Measurements from ENCODE around the gene PEX14. TPM values are rescaled to one million over a fixed set of nuclear protein-coding genes. Genes with fewer than 3 reads are reported as not detected.

PEX14 gene
- total and polyA plus RNA-seq, 2 experiments from 2014 or later = 17.6 to 19.6 TPM

- TF ChIP-seq ZNF331 (CRISPR knock-in tag; IDR thresholded peaks at IDR 0.05; ENCODE audit: low read depth) = no peak
- TF ChIP-seq REST (IDR thresholded peaks at IDR 0.05; ENCODE audit: unreplicated experiment) = no peak
These were observed 34.0 kb upstream of the PEX14 start (continued) for GRCh38 chr1:10440794-10441193.

- no peaks in the 10 kb centered on the region for H4K20me1 ChIP-seq (replicated peaks; ENCODE audit: insufficient read depth)
- Mint-ChIP-seq H3K27ac (no peak overlapping the region), H3K36me3 (ENCODE audit: low read depth) (peaks cover 8% of the 10 kb centered on the region; the same call in 2 of the 3 replicates), H3K4me1 (no peaks in the 10 kb centered on the region), H3K9me3 (no peaks in the 10 kb centered on the region), H3K27me3 (ENCODE audit: insufficient read depth, low read depth, poor library complexity) (no peaks in the 10 kb centered on the region), H3K4me3 (no peak overlapping the region)
- no peak overlapping the region for H3K4me2 ChIP-seq
- DNase-seq (ENCODE audit: low spot score) (no peak), ATAC-seq (no peak)
- no peaks in the 10 kb centered on the region for H3K36me3 ChIP-seq (ENCODE audit: insufficient read depth)
- H3K9me2 ChIP-seq (ENCODE audit: insufficient read depth) = no peaks in the 10 kb centered on the region
- H3K27ac ChIP-seq (ENCODE audit: low read depth) = no peak overlapping the region
- no peaks in the 10 kb centered on the region for H3K4me1 ChIP-seq (ENCODE audit: insufficient read depth)
- no peaks in the 10 kb centered on the region for H3F3A ChIP-seq (replicated peaks; ENCODE audit: low read depth)
- no peaks in the 10 kb centered on the region for H3K79me2 ChIP-seq (replicated peaks; ENCODE audit: insufficient read depth)
- H3K27me3 ChIP-seq (ENCODE audit: insufficient read depth) = no peaks in the 10 kb centered on the region
- H3K4me3 ChIP-seq = no peak overlapping the region
- H2AFZ ChIP-seq = no peak overlapping the region
- no peak for TF ChIP-seq ZNF462 (CRISPR knock-in tag; IDR thresholded peaks at IDR 0.05)
- no peak for TF ChIP-seq ZNF331 (CRISPR knock-in tag; IDR thresholded peaks at IDR 0.05; ENCODE audit: low read depth)
- TF ChIP-seq REST (IDR thresholded peaks at IDR 0.05; ENCODE audit: unreplicated experiment) = no peak
- TF ChIP-seq STAT1 (IDR thresholded peaks at IDR 0.05; ENCODE audit: unreplicated experiment) = no peak
- no peak for TF ChIP-seq CTCF (conservative IDR thresholded peaks at IDR 0.05; ENCODE audit: low read depth in 2 of 2)
- no peak for TF ChIP-seq EZH2phosphoT487 (IDR thresholded peaks at IDR 0.05; ENCODE audit: unreplicated experiment)
- TF ChIP-seq ETS1 (IDR thresholded peaks at IDR 0.05) = no peak
- no peak for TF ChIP-seq ZNF114 (CRISPR knock-in tag; IDR thresholded peaks at IDR 0.05)
These were observed 30.5 kb upstream of the PEX14 start for GRCh38 chr1:10444248-10444647.

All from GM23338 (cell line).